SK-N-SH (cell line): ENCODE measurements around the gene ARFIP1. TPM values are rescaled to one million over a fixed set of nuclear protein-coding genes. Genes with fewer than 3 reads are reported as not detected.

Experiments used
- CTCF ChIA-PET: fragments of 300-600, 350-600 bp; formaldehyde crosslinking; extraction: SDS; loops from one replicate; lab custom pipeline; 2021; lab: Yijun Ruan, JAX
- POLR2A ChIA-PET: fragments of 350-600 bp; sonication (Branson Sonifier 250); formaldehyde crosslinking; extraction: SDS; loops from one replicate; lab custom pipeline; 2020; ENCODE audit warnings: antibody characterized with exemption, inconsistent platforms; lab: Yijun Ruan, JAX
- DNase-seq: peaks from one replicate; pipeline ENCODE4 v3.0.0; 2012
- H2AFZ ChIP-seq: fragments of 200-600 bp; sonication (generic); 2 replicates; pipeline ENCODE4 v1.8.1; 2016; ENCODE audit warnings: antibody characterized with exemption, mild to moderate bottlenecking, low read depth
- H3F3A ChIP-seq: fragments of 200-600 bp; sonication (generic); replicated peaks from 2 replicates; pipeline ENCODE3; 2016; ENCODE audit warnings: antibody characterized with exemption, mild to moderate bottlenecking; ENCODE audit not compliant: insufficient read depth
- H3K27ac ChIP-seq, 2 experiments: fragments of 200-500 bp in 1 of 2; fragments of 200-600 bp in 1 of 2; sonication (Bioruptor generic) in 1 of 2; sonication (generic), shearing (Covaris generic) in 1 of 2; 2 replicates each; pipeline versions ENCODE4 v1.5.1 to v1.6.1; 2014 to 2016; ENCODE audit warnings: low read depth in 2 of 2, inconsistent platforms in 1 of 2, low read length in 1 of 2, mild to moderate bottlenecking in 1 of 2, mixed read lengths in 1 of 2
- H3K27me3 ChIP-seq: fragments of 200-600 bp; sonication (generic), shearing (Covaris generic); 2 replicates; pipeline ENCODE4 v1.6.1; 2016; ENCODE audit warnings: mixed run types; ENCODE audit not compliant: insufficient read depth
- H3K36me3 ChIP-seq, 2 experiments: fragments of 200-500 bp in 1 of 2; fragments of 200-600 bp in 1 of 2; sonication (Bioruptor generic) in 1 of 2; sonication (generic) in 1 of 2; replicated peaks in 1 of 2; 2 replicates each; pipeline versions ENCODE3 to v1.5.1; 2014 to 2016; ENCODE audit warnings: low read length in 1 of 2, mild to moderate bottlenecking in 1 of 2; ENCODE audit not compliant: insufficient read depth in 2 of 2, control insufficient read depth in 1 of 2
- H3K4me1 ChIP-seq, 2 experiments: fragments of 200-500 bp in 1 of 2; fragments of 200-600 bp in 1 of 2; sonication (Bioruptor generic) in 1 of 2; sonication (generic), shearing (Covaris generic) in 1 of 2; 2 replicates each; pipeline versions ENCODE4 v1.5.1 to v1.6.1; 2014 to 2016; ENCODE audit warnings: low read depth in 1 of 2, low read length in 1 of 2, mixed run types in 1 of 2; ENCODE audit not compliant: insufficient read depth in 2 of 2, control insufficient read depth in 1 of 2
- H3K4me2 ChIP-seq: fragments of 200-600 bp; sonication (generic), shearing (Covaris generic); 2 replicates; pipeline ENCODE4 v1.6.1; 2017; ENCODE audit warnings: mixed run types
- H3K4me3 ChIP-seq, 2 experiments: fragments of 200-500 bp in 1 of 2; fragments of 200-600 bp in 1 of 2; sonication (Bioruptor generic) in 1 of 2; sonication (generic), shearing (Covaris generic) in 1 of 2; 2 replicates each; pipeline versions ENCODE4 v1.5.1 to v1.8.1; 2014 to 2016; ENCODE audit warnings: low read depth in 2 of 2, inconsistent platforms in 1 of 2, low read length in 1 of 2, mild to moderate bottlenecking in 1 of 2, mixed read lengths in 1 of 2, moderate library complexity in 1 of 2
- H3K79me2 ChIP-seq: fragments of 200-600 bp; sonication (generic); 2 replicates; pipeline ENCODE4 v1.8.1; 2017; ENCODE audit warnings: mild to moderate bottlenecking; ENCODE audit not compliant: insufficient read depth
- H3K9ac ChIP-seq: fragments of 200-600 bp; sonication (generic); 2 replicates; pipeline ENCODE4 v1.6.1; 2017; ENCODE audit warnings: mixed run types
- H3K9me2 ChIP-seq: fragments of 200-600 bp; sonication (generic); 2 replicates; pipeline ENCODE4 v1.6.1; 2017; ENCODE audit warnings: mixed run types
- H3K9me3 ChIP-seq: fragments of 200-600 bp; sonication (generic); 2 replicates; pipeline ENCODE4 v1.6.1; 2017; ENCODE audit warnings: mixed run types, mild to moderate bottlenecking, moderate library complexity
- H4K20me1 ChIP-seq: fragments of 200-600 bp; sonication (generic); 2 replicates; pipeline ENCODE4 v1.6.1; 2017; ENCODE audit warnings: mild to moderate bottlenecking, mixed run types; ENCODE audit not compliant: insufficient read depth
- CHD2 ChIP-seq: fragments of 150-350 bp; IDR thresholded peaks from 2 replicates; pipeline ENCODE4 v1.6.1; 2018; ENCODE audit warnings: low read length; ENCODE audit not compliant: partially characterized antibody
- EP300 ChIP-seq, 2 experiments: IDR thresholded peaks; 2 replicates each; pipeline versions ENCODE4 v1.4.0 to v1.6.1; 2012; ENCODE audit warnings: borderline replicate concordance in 1 of 2, low read depth in 1 of 2, low read length in 1 of 2
- EZH2phosphoT487 ChIP-seq: fragments of 200-600 bp; sonication (generic); IDR thresholded peaks from 2 replicates; pipeline ENCODE4 v1.6.1; 2017; ENCODE audit warnings: low read depth, mixed run types, mild to moderate bottlenecking, antibody characterized with exemption, moderate library complexity, borderline replicate concordance
- FOXM1 ChIP-seq: IDR thresholded peaks from 2 replicates; pipeline ENCODE4 v1.4.0; 2012; ENCODE audit warnings: low read depth, mild to moderate bottlenecking
- GABPA ChIP-seq: IDR thresholded peaks from 2 replicates; pipeline ENCODE4 v1.4.0; 2012; ENCODE audit warnings: low read depth, mild to moderate bottlenecking
- MEF2A ChIP-seq: IDR thresholded peaks from 2 replicates; pipeline ENCODE4 v1.4.0; 2012; ENCODE audit warnings: low read depth, borderline replicate concordance
- NFIC ChIP-seq: IDR thresholded peaks from 2 replicates; pipeline ENCODE4 v1.4.0; 2012; ENCODE audit warnings: borderline replicate concordance
- NRF1 ChIP-seq: IDR thresholded peaks from 2 replicates; pipeline ENCODE4 v1.6.1; 2012; ENCODE audit warnings: low read depth, mild to moderate bottlenecking, low read length
- RCOR1 ChIP-seq: fragments of 150-350 bp; IDR thresholded peaks from 2 replicates; pipeline ENCODE4 v1.6.1; 2017; ENCODE audit warnings: antibody characterized with exemption, low read length
- RFX5 ChIP-seq: IDR thresholded peaks from 2 replicates; pipeline ENCODE4 v1.6.1; 2012; ENCODE audit warnings: mild to moderate bottlenecking, improper control_type of control experiment, low read length
- RXRA ChIP-seq: IDR thresholded peaks from 2 replicates; pipeline ENCODE4 v1.4.0; 2012; ENCODE audit warnings: low read depth, mild to moderate bottlenecking, borderline replicate concordance
- SIN3A ChIP-seq: IDR thresholded peaks from 2 replicates; pipeline ENCODE4 v1.6.1; 2012; ENCODE audit warnings: low read depth, mild to moderate bottlenecking, low read length, moderate library complexity, borderline replicate concordance
- SMC3 ChIP-seq: IDR thresholded peaks from 2 replicates; pipeline ENCODE4 v1.6.1; 2012; ENCODE audit warnings: low read depth, low read length, improper control_type of control experiment
- TAF1 ChIP-seq: IDR thresholded peaks from 2 replicates; pipeline ENCODE4 v1.6.1; 2012; ENCODE audit warnings: low read depth, mild to moderate bottlenecking, low read length, moderate library complexity, borderline replicate concordance
- TCF12 ChIP-seq: IDR thresholded peaks from 2 replicates; pipeline ENCODE4 v1.4.0; 2012
- YY1 ChIP-seq: IDR thresholded peaks from 2 replicates; pipeline ENCODE4 v1.4.0; 2012; ENCODE audit warnings: low read depth, mild to moderate bottlenecking
- WGBS: methylation state at CpG from one replicate; pipeline ENCODE4 v1.1.6; 2017; ENCODE audit warnings: low lambda C conversion rate; 5-methylcytosine and 5-hydroxymethylcytosine counted together
- polyA plus RNA-seq, 3 experiments: library from polyadenylated mRNA; depleted of rRNA; stranded (reverse); fragments of >200 nt; gene quantifications; 2 replicates each; pipeline ENCODE4 v1.2.3, GENCODE V29; 2012
- TF ChIP-seq, protein P1 (sequence below): IDR thresholded peaks from 2 replicates; pipeline ENCODE4 v1.4.0; 2012; ENCODE audit warnings: low read depth, borderline replicate concordance
- TF ChIP-seq, protein P2 (sequence below): fragments of 200-600 bp; sonication (generic); IDR thresholded peaks from 2 replicates; pipeline ENCODE4 v1.6.1; 2017; ENCODE audit warnings: antibody characterized with exemption, mild to moderate bottlenecking, moderate library complexity
- TF ChIP-seq, protein P3 (sequence below): IDR thresholded peaks from 2 replicates; pipeline ENCODE4 v1.4.0; 2012; ENCODE audit warnings: low read depth
- TF ChIP-seq, protein P4 (sequence below): IDR thresholded peaks from 2 replicates; pipeline ENCODE4; 2012
- TF ChIP-seq, protein P5 (sequence below): IDR thresholded peaks from 2 replicates; pipeline ENCODE4 v1.6.1; 2012; ENCODE audit warnings: mild to moderate bottlenecking, low read depth, low read length, moderate library complexity

The ARFIP1 gene
- polyA plus RNA-seq, 1 of the 3 experiments (the other 2 are of a cell fraction), result 15.7 TPM

DNA sequence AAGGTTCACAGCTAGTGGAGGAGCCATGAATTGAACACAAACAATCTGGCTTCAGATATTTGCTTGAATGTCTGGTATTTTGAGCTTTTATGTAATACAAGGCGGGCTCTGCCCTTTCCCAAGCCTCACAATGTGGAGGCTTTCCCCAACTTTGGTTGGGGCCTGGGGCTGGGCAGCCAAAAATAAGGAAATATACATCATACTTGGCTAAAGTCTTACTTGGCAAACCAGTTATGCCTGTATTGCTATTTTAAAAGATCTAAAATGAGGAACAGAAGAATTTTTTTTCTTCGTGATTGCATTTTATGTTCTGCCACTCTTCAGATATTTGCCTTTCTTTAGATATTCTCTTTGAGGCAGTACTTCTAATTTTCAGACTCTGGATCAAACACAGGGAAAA is 26.1 kb downstream of the ARFIP1 start:
- no peak for TF ChIP-seq NRF1
- no peak for TF ChIP-seq RXRA
- TF ChIP-seq RFX5, result no peak
- TF ChIP-seq, protein P1, sequence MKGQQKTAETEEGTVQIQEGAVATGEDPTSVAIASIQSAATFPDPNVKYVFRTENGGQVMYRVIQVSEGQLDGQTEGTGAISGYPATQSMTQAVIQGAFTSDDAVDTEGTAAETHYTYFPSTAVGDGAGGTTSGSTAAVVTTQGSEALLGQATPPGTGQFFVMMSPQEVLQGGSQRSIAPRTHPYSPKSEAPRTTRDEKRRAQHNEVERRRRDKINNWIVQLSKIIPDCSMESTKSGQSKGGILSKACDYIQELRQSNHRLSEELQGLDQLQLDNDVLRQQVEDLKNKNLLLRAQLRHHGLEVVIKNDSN, result no peak
- TF ChIP-seq NFIC, result no peak
- no peak for TF ChIP-seq SIN3A
- no peak for TF ChIP-seq RCOR1
- no peak for TF ChIP-seq EZH2phosphoT487
- TF ChIP-seq TAF1, result no peak
- TF ChIP-seq TCF12, result no peak
- TF ChIP-seq, protein P2, sequence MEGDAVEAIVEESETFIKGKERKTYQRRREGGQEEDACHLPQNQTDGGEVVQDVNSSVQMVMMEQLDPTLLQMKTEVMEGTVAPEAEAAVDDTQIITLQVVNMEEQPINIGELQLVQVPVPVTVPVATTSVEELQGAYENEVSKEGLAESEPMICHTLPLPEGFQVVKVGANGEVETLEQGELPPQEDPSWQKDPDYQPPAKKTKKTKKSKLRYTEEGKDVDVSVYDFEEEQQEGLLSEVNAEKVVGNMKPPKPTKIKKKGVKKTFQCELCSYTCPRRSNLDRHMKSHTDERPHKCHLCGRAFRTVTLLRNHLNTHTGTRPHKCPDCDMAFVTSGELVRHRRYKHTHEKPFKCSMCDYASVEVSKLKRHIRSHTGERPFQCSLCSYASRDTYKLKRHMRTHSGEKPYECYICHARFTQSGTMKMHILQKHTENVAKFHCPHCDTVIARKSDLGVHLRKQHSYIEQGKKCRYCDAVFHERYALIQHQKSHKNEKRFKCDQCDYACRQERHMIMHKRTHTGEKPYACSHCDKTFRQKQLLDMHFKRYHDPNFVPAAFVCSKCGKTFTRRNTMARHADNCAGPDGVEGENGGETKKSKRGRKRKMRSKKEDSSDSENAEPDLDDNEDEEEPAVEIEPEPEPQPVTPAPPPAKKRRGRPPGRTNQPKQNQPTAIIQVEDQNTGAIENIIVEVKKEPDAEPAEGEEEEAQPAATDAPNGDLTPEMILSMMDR, result no peak
- TF ChIP-seq, protein P3, sequence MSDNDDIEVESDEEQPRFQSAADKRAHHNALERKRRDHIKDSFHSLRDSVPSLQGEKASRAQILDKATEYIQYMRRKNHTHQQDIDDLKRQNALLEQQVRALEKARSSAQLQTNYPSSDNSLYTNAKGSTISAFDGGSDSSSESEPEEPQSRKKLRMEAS, result no peak
- TF ChIP-seq MEF2A, result no peak
- TF ChIP-seq EP300 (IDR thresholded peaks at IDR 0.05; ENCODE audit: borderline replicate concordance in 1 of 2, low read depth in 1 of 2, low read length in 1 of 2), result no peak
- H3K36me3 ChIP-seq, result no peaks in the 10 kb centered on the region
- no peak overlapping the region for H3K4me2 ChIP-seq
- 95% methylated on average over 2 of the region's 2 CpGs for WGBS
- no peaks in the 10 kb centered on the region for H3K9me3 ChIP-seq
- no peak overlapping the region for H2AFZ ChIP-seq
- peaks cover 11% of the 10 kb centered on the region for H3F3A ChIP-seq
- no peak overlapping the region for H3K4me3 ChIP-seq
- peaks cover 3 to 5% of the 10 kb centered on the region in 2 experiments; a peak in 3 of 4 replicates for H3K4me1 ChIP-seq
- no peak for DNase-seq
- peaks cover 14% of the 10 kb centered on the region; the same call in 1 of the 2 replicates for H4K20me1 ChIP-seq
- no peaks in the 10 kb centered on the region for H3K27me3 ChIP-seq
- H3K79me2 ChIP-seq, result peaks cover 69% of the 10 kb centered on the region
- H3K9me2 ChIP-seq, result no peaks in the 10 kb centered on the region
- POLR2A ChIA-PET, result no interaction called here
- no peak overlapping the region for H3K9ac ChIP-seq
- no peak overlapping the region for H3K27ac ChIP-seq
- CTCF ChIA-PET, result no interaction called here

DNA sequence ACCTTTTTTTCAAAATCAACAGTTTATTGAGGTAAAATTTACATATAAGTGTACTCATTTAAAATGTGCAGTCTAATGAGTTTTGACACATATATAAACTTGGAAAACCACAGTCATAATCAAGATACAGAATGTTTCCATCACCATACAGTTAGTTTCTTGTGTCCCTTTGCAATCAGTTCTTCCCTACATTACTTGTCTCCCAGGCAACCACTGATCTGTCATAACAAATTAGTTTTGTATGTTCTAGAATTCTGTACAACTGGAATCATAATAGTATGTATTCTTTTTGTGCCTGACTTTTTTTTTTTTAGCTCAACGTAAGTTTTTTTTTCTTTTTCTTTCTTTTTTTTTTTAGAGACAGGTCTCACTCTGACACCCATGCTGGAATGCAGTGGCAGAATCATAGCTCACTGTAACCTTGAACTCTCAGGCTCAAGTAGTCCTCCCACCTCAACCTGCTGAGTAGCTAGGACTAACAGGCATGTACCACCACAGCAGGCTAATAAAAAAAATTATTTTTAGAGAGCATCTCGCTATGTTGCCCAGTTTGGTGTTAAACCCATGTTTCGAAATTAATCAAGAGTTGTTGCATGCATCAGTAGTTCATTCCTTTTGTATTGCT is 26.9 kb downstream of the ARFIP1 start:
- Histone ChIP-seq H3F3A (peaks cover 11% of the 10 kb centered on the region), H2AFZ (no peak overlapping the region), H3K9me2 (no peaks in the 10 kb centered on the region), H3K4me3 (no peak overlapping the region), H3K27me3 (no peaks in the 10 kb centered on the region), H3K79me2 (peaks cover 72% of the 10 kb centered on the region), H3K36me3 (no peaks in the 10 kb centered on the region), H3K27ac (no peak overlapping the region), H3K4me1 (peaks cover 3 to 5% of the 10 kb centered on the region in 2 experiments; a peak in 3 of 4 replicates), H4K20me1 (peaks cover 12% of the 10 kb centered on the region; the same call in 1 of the 2 replicates), H3K4me2 (no peak overlapping the region), H3K9ac (no peak overlapping the region), H3K9me3 (no peaks in the 10 kb centered on the region)
- ChIA-PET CTCF (no interaction called here), POLR2A (no interaction called here)
- DNase-seq, result no peak
- WGBS, result 91% methylated on average over 3 of the region's 3 CpGs
- TF ChIP-seq, protein P3, result no peak
- TF ChIP-seq SMC3 (no peak), YY1 (no peak), TAF1 (no peak), GABPA (no peak), FOXM1 (no peak), CHD2 (no peak)
- TF ChIP-seq, protein P4, sequence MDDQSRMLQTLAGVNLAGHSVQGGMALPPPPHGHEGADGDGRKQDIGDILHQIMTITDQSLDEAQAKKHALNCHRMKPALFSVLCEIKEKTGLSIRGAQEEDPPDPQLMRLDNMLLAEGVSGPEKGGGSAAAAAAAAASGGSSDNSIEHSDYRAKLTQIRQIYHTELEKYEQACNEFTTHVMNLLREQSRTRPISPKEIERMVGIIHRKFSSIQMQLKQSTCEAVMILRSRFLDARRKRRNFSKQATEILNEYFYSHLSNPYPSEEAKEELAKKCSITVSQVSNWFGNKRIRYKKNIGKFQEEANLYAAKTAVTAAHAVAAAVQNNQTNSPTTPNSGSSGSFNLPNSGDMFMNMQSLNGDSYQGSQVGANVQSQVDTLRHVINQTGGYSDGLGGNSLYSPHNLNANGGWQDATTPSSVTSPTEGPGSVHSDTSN, result no peak
- TF ChIP-seq, protein P5, sequence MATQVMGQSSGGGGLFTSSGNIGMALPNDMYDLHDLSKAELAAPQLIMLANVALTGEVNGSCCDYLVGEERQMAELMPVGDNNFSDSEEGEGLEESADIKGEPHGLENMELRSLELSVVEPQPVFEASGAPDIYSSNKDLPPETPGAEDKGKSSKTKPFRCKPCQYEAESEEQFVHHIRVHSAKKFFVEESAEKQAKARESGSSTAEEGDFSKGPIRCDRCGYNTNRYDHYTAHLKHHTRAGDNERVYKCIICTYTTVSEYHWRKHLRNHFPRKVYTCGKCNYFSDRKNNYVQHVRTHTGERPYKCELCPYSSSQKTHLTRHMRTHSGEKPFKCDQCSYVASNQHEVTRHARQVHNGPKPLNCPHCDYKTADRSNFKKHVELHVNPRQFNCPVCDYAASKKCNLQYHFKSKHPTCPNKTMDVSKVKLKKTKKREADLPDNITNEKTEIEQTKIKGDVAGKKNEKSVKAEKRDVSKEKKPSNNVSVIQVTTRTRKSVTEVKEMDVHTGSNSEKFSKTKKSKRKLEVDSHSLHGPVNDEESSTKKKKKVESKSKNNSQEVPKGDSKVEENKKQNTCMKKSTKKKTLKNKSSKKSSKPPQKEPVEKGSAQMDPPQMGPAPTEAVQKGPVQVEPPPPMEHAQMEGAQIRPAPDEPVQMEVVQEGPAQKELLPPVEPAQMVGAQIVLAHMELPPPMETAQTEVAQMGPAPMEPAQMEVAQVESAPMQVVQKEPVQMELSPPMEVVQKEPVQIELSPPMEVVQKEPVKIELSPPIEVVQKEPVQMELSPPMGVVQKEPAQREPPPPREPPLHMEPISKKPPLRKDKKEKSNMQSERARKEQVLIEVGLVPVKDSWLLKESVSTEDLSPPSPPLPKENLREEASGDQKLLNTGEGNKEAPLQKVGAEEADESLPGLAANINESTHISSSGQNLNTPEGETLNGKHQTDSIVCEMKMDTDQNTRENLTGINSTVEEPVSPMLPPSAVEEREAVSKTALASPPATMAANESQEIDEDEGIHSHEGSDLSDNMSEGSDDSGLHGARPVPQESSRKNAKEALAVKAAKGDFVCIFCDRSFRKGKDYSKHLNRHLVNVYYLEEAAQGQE, result no peak
